OCI-M1 (cell line): ENCODE results near the gene DAZAP2.

ENCODE experiments used
- DNase-seq: peaks from one replicate; lab custom pipeline; 2025; lab: John Stamatoyannopoulos, UW

The DAZAP2 gene, protein sequence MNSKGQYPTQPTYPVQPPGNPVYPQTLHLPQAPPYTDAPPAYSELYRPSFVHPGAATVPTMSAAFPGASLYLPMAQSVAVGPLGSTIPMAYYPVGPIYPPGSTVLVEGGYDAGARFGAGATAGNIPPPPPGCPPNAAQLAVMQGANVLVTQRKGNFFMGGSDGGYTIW

DNA sequence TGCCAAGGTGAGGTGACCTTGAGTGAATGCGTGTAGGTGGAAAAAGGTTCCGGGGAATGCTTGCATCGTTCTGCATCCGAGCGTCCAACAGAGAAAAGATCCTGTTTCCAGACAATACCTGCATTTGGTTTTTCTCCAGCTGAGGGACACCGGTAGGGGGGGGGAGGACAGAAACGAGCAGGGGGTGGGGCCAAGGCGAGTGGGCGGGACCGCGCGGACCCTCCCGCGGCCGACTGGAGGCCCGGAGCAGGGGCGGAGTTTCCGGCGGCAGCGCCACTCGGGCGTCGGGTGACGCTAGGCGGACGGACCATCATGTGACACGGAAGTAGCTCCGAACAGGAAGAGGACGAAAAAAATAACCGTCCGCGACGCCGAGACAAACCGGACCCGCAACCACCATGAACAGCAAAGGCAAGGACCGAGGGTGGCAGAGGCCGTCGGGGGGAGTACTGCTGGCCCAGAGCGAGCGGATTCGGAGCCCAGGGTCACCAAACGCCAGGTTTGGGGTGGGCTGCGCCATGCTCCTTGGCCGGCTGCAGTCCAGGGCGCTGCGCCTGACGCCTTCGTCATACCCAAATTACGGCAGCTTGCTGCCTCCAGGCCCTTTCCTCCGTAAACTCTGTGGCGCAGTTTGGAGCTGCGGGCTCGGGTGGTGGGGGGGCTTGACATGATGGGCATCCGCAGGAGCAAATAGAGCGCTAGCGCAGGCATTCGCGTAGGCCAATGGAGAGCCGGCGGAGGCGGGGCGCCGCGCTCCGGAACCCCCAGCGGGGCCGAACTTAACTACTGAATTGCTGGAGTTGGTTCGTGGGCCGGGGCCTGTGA is at the start of gene DAZAP2:
Gene DAZAP2, plus strand, starts transcription at position 317 of the 825 bp plus-strand sequence. Its CDS starts 82 bp downstream, at position 399.
- peak; percentile 97 for DNase-seq

DNA sequence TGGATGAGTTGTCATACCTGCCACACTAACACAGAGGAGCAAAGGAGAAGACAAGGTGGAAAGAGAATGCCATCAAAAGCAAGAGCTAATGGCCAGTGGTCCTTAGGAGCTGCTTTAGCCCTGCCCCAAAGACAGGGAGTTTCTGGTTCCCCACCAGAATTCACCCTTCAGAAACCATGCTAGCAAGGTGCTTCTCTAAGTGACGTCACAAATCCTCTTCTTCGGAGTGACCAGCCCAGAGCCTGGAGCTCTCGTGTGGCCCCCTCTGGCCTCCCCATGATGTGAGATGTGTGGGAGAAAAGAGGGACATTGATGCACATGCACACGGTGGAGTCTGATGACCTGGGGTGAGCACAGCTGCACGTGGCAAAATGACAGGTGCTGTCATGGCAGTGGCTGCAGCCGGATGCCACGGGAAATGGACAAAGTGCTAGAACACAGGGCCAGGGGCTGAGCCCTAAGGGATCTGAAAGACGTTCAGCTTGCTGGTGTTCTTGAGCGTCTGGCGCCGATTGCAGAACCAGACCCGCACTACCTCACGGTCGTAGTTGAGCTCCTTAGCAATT is 48.8 kb upstream of the DAZAP2 start:
- DNase-seq: no peak

DNA sequence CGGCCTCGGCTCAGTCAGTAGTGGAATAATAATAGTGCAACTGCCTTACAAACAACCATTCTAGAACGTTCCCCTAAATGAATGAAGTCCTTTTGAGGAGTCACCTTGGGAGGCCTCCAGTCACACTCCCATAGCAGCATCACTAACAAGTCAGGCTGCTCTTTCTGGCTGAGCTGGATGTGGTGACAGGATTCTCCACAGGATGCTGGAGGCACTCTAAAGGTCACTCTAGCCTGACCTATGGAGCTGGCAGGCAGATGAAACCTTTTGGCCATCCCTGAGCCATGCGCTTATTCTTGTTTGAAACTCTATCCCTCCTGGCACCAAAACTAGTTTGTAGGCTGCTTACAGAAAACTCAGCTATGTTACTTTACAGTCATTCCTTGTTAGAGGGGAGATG is 47.8 kb upstream of the DAZAP2 start:
- DNase-seq: no peak

DNA sequence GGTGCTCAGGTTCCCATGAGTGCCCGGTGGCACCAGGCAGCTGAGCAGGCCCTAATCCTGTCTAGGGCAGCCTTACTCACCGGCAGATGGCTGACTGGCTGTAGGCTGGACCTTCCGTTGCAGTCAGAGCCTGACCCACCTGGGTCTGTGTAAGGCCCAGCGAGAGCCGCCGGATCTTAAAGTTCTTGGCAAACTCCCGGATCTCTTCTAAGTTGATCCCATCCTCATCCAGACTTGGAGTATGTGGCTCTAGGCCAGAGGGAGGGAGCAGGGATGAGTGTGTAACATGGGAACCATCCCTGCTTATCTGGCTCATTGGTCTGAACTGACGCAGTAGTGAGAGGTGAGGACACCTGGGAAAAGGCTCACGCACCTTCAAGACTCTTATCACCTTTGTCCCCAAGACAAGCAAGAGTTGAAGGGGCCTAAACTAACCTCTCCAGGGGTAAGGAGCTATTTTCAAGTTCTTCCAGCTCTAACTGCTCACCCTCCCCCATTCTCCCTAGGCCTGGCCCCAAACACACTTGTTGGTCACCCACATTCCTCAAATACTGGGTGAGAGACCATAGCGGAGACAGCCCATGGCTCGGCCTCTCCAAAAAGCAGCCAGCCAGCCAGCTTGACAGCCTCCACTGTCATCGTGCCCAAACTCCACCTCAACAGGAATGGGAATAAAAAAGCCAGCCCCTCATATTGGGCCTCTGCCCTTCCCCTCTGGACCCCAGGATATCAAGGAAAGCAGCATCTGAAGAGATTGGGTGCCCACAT is 46.9 kb upstream of the DAZAP2 start:
- no peak for DNase-seq

DNA sequence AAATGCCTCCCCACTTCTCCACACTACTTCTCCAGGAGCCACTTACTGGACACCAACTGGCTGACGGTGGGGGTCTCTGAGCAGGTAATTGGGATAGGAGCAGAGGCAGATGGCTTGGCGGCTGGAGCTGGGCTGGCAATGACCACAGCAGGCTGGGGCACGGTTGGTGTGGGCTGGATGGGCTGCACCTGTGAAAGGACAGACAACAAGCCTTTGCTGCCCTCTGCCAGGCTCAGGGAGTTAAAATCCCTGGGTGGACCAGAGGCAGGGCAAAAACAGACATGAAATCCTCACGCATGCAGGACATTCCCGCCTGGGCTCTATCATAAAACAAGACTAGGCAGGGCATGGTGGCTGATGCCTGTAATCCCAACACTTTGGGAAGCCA is 46.3 kb upstream of the DAZAP2 start:
- DNase-seq: no peak

DNA sequence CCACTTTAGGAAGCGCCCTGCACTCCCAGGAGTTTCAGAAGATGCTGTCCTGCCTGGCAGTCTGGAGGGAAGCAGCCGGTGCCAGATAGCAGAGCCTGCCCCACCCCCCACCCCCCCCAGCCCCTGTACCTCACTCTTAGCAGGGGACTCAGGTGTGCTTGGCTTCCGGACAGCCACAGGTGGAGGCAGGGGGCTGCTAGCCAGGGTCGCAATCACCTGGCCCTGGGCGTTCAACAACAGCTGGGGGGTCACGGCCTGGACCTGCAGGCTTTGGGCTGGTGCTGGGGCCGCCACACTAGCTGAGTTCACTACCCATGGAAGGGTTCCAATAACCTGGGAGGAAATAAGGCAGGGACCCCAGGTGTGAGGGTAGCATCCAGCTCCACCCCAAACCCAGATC is 42.8 kb upstream of the DAZAP2 start:
- no peak for DNase-seq

DNA sequence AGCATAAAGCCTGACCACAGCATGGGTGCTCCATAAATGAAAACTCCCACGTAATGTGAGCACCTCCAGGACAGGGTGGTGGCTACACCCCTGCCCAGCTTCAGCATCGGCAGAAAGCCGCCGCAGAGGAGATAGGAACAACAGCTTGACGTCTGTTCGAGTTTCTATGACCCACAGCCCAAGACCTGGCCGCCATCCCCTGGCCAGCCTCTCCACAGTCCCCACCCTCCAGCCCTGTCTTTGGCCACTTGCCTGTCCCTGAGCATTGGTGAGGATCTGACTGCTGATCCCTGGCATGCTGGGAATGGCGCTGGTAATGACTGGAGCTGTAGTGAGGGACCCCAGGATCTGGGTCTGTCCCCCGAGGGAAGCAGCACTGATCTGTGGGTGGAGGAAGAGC is 42.1 kb upstream of the DAZAP2 start:
- no peak for DNase-seq

DNA sequence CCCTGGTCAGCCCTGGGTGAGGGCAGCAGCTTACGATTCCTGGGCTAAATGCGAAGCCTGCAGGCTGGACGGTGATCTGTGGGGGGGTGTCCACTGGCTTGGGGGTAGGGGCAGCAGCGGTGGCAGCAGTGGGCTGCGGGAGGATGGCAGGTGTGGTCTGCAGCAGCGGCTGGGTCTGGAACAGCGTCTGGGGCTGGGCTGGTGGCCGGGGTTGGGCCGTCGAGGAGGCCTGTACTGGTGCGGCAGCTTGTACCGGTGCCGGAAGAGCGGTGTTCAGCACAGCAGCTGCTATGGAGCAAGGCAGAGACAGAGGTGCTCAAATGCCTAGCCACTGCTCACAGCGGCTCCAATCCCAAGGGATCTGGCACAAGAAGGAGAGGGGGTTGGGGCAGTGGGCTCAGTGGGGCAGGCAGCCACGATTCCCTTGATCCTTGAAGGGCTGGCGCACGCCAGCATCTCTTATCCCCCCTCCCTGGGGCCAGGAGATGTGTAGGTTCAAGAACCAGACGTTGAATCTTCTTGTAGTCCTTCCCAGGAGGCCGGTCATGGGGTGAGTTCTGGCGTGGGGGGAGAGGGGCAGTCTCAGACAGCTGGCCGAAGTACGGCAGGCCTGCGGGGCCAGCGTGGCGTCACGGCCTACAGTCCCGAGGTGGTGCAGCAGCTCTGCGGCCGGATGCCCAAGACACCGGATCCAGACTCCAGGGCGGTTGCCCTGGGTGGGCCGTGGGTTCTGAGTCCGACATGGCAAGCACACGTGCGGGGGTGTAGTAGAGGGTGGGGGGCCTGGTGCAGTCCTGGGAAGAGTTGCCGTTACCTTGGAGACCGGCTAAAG is 40.7 kb upstream of the DAZAP2 start:
- no peak for DNase-seq

DNA sequence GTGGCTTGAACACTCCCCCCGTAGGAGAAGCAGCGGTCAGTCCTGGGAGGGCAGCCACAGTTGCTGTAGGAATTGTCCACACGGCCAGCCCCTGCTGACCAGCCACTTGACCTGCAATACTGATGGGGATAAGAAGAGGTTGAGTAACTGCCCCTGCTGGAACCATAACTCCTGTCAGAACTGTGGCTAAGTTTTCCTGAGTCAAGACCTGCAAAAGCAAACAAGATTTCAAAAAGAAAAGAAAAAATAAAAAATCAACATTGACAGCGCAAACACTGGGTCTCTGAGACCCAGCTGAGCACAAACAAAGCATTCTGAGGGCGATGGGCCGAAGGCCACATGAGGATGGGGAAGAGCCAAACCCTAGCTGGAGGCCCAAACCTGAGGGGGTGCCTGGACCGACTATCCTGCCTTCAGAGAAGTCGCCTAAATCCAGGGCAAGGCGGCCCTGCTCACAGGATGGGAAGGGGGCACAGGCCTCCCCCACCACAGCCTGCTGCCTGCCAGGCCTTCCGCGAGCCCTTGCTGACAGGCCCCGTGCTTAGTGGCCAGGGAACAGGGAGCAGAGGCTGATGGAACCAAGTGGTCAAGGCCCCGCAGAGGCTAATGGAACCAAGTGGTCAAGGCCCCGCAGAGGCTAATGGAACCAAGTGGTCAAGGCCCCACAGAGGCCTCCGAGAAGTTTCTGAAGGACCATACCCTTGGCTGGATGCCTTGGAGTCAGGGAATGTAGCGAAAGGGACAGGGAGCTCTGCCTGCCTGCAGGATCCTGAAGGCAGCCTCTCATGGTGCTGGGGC is 39.9 kb upstream of the DAZAP2 start:
- DNase-seq: no peak

DNA sequence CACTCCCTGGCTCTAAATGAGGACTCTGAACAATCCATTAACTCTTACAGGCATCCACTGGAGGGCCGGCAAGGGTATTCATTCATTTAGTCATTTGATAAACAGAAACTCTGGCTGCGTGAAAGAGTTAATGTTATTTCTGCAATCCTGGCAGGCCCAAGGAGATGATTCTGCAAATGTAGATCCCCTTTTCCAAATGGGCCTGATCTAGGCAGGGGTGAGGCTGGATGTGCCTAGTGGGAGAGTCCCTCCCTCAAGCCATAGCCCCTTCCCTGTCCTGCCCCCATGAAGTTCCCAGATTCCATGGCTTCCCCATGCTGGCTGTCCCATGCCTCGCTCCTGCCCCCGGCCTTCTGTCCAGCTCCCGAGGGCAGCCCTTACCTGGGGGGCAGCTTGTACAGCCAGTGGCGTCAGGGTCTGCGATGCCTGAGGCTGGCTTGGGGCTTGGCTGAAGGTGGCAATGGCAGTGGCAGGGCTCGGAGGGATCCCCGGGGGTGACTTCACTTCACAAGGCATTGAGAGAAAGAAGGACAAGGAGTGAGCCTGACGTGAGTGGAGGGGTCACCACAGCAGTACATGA is 39.2 kb upstream of the DAZAP2 start:
- DNase-seq: no peak

DNA sequence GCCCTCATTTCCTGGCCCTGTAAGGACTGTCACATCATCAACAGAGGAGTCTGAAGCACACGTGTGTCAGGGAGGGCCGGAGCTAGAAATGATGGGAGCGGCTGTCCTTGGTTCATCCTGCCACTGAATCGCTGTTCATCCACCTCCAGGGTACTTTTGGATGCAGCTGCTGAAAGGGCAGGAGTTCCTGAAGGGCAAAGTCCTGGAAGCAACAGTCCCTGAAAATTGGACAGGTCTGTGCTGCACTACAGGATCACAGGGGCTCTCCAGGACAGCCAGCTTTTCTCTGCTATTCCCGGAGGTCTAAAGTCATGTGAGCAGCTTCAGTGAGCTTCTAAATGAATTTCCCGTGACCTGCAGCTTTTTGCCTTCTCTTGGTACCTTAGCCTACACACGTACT is 38.5 kb upstream of the DAZAP2 start:
- DNase-seq: no peak

DNA sequence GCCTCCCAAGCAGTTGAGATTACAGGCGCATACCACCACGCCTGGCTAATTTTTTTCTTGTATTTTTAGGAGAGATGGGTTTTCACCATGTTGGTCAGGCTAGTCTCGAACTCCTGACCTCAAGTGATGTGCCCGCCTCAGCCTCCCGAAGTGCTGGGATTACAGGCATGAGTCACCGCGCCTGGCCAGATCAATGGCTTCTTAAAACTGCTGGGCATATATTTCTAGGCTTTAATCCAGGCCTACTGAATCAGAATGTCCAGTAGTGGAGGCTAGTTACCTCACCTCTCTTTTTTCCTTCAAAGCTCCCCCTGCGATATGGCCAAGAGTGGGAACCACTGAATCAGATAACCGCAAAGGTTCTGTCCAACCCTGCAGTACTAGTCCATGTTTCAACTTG is 37.8 kb upstream of the DAZAP2 start:
- DNase-seq: no peak

DNA sequence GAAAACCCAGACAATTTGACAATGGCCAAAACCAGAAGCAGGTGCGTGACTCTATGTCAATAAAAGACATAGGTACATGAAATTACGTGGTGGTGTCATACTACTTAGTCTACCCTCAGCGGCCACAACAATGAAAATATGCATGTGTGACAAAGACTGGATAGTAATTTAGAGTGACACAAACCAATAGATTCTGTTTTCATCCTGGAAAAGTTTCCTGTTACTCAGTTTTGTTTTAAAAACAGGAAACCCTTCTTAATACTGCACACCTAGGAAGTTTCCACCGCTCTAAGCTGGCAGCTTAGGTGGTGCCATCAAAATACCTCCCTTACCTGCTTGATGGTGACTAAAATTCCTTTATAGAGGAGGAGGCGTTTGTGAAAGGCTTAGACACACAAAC is 35.9 kb upstream of the DAZAP2 start:
- no peak for DNase-seq

DNA sequence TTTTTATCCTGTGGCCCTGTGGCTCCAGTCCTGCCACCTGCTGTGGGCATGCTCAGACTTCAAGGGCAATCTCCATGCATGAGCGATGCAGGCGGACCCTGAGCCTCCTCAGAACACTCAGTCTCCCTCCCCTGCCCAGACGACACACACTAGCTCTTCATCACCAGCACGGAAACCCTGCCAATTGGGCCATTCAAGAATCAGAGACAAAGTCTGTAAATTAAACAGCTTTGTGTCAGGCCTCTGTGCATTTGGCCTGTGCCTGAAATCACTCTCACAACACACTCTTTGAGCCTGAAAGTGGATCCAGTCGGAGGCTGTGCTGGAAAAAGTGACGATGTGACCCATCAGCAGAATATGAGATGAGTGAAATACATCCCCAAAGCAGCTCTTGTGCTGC is 33.3 kb upstream of the DAZAP2 start:
- no peak for DNase-seq

DNA sequence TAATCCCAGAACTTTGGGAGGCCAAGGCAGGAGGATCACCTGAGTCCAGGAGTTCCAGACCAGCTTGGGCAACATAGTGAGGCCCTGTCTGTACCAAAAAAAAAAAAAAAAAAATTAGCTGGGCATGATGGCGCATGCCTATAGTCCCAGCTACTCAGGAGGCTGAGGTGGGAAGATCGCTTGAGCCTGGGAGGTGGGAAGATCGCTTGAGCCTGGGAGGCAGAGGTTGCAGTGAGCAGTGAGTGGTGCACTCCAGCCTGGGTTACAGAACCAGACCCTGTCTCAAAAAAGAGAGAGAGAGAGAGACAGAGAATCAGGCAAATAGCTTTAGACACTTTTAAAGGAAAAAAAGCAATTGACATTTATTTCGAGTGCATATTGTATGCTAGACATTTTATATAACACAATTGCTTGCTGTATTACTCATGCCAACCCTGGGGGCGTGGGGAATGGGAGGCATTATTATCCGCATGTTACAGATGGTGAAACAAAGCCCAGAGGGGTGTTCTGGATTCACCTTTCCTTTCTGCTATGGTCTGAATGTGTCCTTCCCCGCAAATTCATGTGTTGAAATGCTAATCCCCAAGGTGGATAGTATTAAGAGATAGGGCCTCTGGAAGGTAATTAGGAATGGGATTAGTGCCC is 30.5 kb upstream of the DAZAP2 start:
- no peak for DNase-seq

DNA sequence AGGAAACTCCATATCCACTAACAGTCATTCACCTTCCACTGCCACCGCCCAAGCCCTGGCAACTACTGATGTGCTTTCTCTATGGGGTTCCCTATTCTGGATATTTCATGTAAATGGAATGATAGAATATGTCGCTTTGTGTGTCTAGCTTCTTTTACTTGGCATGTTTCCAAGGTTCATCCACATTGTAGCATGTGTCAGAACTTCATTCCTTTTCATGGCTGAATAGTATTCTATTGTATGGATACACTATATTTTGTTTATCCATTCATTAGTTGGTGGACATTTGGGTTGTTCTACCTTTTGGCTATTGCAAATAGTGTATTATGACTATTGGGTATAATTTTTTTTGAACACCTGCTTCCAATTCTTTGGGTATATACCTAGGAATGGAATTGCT is 29.4 kb upstream of the DAZAP2 start:
- DNase-seq: no peak

DNA sequence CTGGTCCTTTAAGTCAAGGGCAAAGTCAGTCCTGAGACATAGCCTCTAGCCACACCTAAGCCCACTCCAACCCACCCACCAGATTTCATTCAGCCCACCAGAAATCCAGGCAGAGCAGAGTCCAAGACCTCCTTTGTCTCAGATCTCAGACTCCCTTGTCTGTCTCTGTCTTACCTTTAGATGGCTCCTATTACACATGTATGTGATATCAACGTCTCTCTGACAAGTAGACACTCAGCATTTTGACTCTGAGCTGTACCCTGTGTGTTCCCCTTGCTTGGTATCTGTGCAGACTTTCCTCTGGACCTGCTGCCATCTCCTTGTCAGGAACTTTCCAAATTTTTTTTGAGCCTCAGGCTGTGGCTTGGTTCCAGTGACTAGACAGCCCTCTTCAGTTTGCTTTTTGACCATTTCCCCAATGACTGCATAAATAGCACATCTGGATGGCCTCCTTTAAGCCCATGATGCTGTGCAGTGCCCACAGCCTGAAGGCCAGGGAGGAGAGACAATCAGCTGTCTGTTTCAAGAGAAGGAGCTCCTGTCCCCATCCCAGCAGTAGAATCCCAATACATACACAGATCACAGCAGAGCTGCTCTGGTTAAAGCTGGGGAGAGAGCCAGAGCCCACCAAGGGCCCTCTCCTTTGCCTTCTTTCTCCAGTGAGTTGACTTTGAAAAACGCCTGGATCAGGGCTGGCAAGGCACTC is 27.8 kb upstream of the DAZAP2 start:
- DNase-seq: no peak

DNA sequence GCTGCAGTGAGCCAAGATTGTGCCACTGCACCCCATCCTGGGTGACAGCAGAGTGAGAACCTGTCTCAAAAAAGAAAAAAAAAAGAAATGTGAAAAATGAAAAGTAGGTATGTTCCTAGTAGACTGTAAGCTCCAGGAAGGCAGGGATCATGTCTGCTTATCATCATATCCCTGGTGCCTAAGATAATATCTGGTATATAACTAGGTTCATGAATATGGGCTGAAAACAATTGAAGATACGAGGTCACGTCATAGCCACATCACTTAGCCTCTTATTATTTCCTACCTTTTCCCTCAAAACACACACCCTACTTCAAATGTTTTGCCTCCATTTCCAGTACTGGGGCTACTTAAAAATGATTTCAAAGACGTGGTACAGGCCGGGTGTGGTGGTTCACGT is 23.7 kb upstream of the DAZAP2 start:
- DNase-seq: no peak

DNA sequence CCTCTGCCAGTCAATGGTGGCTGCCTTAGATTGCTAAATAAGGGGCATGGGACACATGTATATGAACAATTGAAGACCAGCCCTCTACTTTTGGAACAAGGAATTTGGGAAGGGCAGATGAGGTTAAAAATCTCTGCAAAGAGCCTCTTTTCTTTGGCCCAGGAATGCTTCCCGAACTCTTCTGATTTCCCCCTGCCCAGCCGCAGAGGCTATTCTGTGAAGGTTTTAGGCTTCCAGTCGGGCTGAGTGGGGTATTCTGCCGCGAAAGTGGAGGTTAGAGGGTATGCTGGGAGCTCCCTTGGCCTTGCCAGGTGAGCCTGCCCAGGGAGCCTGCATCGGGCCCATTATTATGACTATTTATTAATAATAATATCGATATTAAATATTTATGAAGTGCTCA is 22.0 kb upstream of the DAZAP2 start:
- DNase-seq: no peak
